ENCODE results near the gene HAPSTR1. TPM values are rescaled to one million over a fixed set of nuclear protein-coding genes. Genes with fewer than 3 reads are reported as not detected.

HAPSTR1 gene
- total RNA-seq, 1 donor from 2014 or later = 53.1 TPM

- DNase-seq (peak; percentile 67), ATAC-seq (peak; percentile 81)
- peaks cover 8% of the 10 kb centered on the region for H3K4me1 ChIP-seq
- H3K4me3 ChIP-seq = no peak overlapping the region
- H3K36me3 ChIP-seq = no peaks in the 10 kb centered on the region
- H3K27ac ChIP-seq = no peak overlapping the region
- TF ChIP-seq CTCF (IDR thresholded peaks at IDR 0.05) = peak; percentile 62
- H3K27me3 ChIP-seq (ENCODE audit: low read depth) = no peaks in the 10 kb centered on the region
- intact Hi-C loops (cut with DNase I) = no loop called here
- no peaks in the 10 kb centered on the region for H3K9me3 ChIP-seq
These were observed 43.3 kb downstream of the HAPSTR1 start for GRCh38 chr16:9134739-9135138.

DNA sequence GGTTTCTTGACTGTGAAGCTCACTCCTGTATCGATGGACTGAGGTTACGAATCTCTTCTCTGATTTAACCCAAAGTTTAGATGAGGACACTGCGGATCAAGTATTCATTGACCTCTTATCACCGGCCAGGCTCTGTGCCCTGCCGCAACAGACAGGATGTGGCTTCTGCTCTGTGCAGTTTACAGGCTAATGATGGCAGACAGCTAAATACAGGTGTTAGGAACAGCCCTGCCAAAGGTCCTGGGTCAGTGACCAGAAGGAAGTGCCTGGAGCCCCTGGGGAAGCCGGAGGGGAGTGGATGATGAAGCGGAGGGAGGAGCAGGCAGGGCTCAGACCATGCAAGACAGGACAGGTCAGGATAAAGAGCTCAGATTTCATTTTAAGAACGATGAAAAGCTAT, 44.4 kb downstream of the HAPSTR1 start:
- Histone ChIP-seq H3K27ac (no peak overlapping the region), H3K27me3 (ENCODE audit: low read depth) (no peaks in the 10 kb centered on the region), H3K4me3 (no peak overlapping the region), H3K4me1 (peaks cover 8% of the 10 kb centered on the region), H3K36me3 (no peaks in the 10 kb centered on the region), H3K9me3 (no peaks in the 10 kb centered on the region)
- ATAC-seq (no peak), DNase-seq (no peak)
- no peak for TF ChIP-seq CTCF (IDR thresholded peaks at IDR 0.05)
- intact Hi-C loops (cut with DNase I) = no loop called here

DNA sequence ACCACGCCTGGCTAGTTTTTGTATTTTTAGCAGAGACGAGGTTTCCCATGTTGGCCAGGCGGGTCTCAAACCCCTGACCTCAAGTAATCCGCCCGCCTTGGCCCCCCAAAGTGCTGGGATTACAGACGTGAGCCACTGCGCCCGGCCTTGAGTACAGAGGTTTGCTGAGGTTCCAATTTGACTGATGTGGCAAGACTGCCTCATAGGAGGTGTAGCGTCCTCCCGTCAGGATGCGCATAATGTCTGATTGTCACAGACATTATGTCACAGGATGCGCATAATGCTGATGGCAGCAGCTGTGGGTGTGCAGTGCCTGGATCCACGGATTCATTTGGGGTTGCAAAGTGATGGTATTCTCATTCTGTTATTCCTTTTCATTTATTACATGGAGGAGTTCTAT, 45.2 kb downstream of the HAPSTR1 start:
- intact Hi-C loops (cut with DNase I) = no loop called here
- peak; percentile 35 for DNase-seq

GRCh38 chr16:9138021-9138680, 46.7 kb downstream of the HAPSTR1 start:
- DNase-seq (peak; percentile 26), ATAC-seq (no peak)
- no peaks in the 10 kb centered on the region for H3K27me3 ChIP-seq (ENCODE audit: low read depth)
- H3K4me3 ChIP-seq = no peak overlapping the region
- H3K27ac ChIP-seq = no peak overlapping the region
- H3K4me1 ChIP-seq = peaks cover 8% of the 10 kb centered on the region
- no peaks in the 10 kb centered on the region for H3K36me3 ChIP-seq
- intact Hi-C loops (cut with DNase I) = no loop called here
- no peaks in the 10 kb centered on the region for H3K9me3 ChIP-seq
- TF ChIP-seq CTCF (IDR thresholded peaks at IDR 0.05) = no peak

More for the DNA sequence above, 45.2 kb downstream of the HAPSTR1 start:
- TF ChIP-seq CTCF (IDR thresholded peaks at IDR 0.05) = no peak
- no peak overlapping the region for H3K4me3 ChIP-seq
- peaks cover 8% of the 10 kb centered on the region for H3K4me1 ChIP-seq
- no peaks in the 10 kb centered on the region for H3K27me3 ChIP-seq (ENCODE audit: low read depth)
- ATAC-seq = no peak
- H3K27ac ChIP-seq = no peak overlapping the region
- H3K9me3 ChIP-seq = no peaks in the 10 kb centered on the region
- no peaks in the 10 kb centered on the region for H3K36me3 ChIP-seq

DNA sequence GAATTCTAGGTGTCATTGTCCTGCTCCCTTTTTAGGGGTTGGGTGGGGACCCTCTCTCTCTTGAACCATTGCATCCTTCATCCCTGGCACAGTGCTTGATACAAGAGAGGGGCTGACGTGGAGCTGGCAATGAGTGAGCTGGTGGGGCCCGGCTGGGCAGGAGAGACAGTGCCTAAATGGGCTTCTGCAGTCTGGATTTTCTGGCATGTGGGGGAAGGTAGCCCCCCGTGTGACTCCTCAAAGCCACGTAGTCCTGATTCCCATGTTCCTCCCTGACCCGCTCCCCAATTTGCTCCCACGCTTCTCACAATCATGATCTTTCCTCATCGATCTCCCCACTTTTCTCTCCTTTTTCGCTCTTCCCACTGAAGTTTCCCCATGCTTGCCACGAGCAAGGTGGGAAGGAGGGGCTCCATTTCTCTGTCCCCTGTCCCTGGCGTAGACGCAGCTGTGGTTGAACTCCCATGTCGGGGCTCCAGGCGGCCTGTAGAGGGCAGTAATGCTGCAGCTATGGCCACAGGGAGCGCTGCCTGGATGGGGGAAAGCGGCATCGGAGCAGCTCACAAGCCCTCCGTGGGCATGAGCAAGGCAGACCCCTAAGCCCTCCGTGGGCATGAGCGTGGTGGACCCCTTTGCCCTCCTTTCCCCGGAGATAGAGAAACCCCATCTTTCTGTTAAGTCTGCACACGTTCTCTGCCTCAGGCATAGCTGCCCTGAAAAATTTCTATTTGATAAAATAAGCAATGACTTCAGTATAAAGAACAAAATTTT, 47.5 kb downstream of the HAPSTR1 start:
- no peak overlapping the region for H3K27ac ChIP-seq
- ATAC-seq (peak; percentile 87), DNase-seq (peak; percentile 81)
- peak overlapping the region; percentile 5 for H3K4me3 ChIP-seq
- peaks cover 8% of the 10 kb centered on the region for H3K4me1 ChIP-seq
- peak; percentile 92 for TF ChIP-seq CTCF (IDR thresholded peaks at IDR 0.05)
- intact Hi-C loops (cut with DNase I) = no loop called here
- no peaks in the 10 kb centered on the region for H3K27me3 ChIP-seq (ENCODE audit: low read depth)
- no peaks in the 10 kb centered on the region for H3K9me3 ChIP-seq
- H3K36me3 ChIP-seq = no peaks in the 10 kb centered on the region

Measured in lower lobe of right lung (tissue), 2 donors.